ENCODE measurements around the gene NOS2.
"Not testable (repeated sequence)": the region's sequence is repeated elsewhere in the genome, so short reads cannot be mapped to it uniquely, and the experiment has no call there.

NOS2 gene

DNA sequence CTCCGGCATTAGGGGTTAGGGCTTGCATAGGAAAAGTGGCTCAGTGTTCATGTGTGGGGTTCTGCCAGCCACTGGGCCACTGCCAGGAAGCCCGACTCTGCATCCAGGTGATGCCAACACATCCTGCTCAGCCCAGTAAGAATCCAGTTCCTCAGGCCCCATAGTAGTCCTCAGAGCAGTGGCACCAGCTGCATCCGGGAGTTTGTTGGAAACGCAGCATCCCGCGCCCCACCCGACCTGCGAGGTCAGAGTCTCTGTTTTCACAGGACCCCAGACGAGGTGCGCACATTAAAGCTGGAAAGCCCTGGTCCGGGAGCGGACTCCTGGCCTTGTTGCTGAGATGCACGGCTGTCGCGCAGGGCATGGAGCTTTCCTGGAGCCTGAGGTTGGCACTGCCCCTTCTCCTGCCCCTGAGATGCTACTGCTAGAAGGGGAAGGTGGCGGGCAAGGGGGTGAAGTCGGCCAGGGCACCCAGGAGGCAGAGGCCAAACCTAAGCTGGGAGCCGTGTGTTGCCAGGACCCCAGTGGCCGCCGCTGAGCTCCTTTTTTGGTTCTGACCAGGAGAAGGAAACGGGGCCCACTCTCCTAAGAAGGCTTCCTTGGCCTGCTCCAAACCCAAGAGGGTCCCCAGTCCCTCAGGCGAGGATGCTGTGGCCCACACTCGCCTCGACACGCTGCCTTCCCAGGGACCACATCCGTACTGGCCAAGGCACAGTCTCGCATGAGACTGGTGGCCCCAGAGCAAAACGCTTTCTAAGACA lies 44.4 kb downstream of the NOS2 start:
- no peak overlapping the region for H3K4me3 ChIP-seq (ENCODE audit: low read length)
- no peaks in the 10 kb centered on the region for H3K4me1 ChIP-seq (ENCODE audit: control insufficient read depth, insufficient read depth, low read length)
- H3K36me3 ChIP-seq (ENCODE audit: control insufficient read depth, insufficient read depth, low read length), result no peaks in the 10 kb centered on the region
- no peak overlapping the region for H3K27ac ChIP-seq (ENCODE audit: low read depth, low read length)
- no peak overlapping the region for H3K9ac ChIP-seq (ENCODE audit: low read length)
- no peaks in the 10 kb centered on the region for H3K27me3 ChIP-seq (ENCODE audit: control insufficient read depth, insufficient read depth, low read length)

DNA sequence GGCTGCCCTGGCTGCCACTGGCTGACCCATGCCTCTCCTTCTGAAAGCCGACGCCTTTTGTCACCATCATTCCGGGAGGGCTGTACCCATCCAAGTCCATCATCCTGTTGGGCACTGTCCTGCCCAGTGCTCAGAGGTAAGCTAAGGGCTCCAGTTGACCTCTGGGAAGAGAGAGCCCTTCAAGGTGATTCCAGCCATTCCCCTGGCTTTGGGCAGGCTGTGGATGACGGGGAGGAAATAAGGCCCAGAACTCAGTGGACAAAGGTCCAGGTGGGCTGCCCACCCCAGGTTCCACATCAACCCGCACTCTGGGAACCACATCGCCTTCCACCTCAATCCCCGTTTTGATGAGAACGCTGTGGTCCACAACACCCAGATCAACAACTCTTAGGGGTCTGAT lies 45.8 kb downstream of the NOS2 start:
- no peak overlapping the region for H3K27ac ChIP-seq (ENCODE audit: low read depth, low read length)
- no peaks in the 10 kb centered on the region for H3K4me1 ChIP-seq (ENCODE audit: control insufficient read depth, insufficient read depth, low read length)
- H3K4me3 ChIP-seq (ENCODE audit: low read length), result no peak overlapping the region
- H3K27me3 ChIP-seq (ENCODE audit: control insufficient read depth, insufficient read depth, low read length), result no peaks in the 10 kb centered on the region
- H3K36me3 ChIP-seq (ENCODE audit: control insufficient read depth, insufficient read depth, low read length), result no peaks in the 10 kb centered on the region
- no peak overlapping the region for H3K9ac ChIP-seq (ENCODE audit: low read length)

DNA sequence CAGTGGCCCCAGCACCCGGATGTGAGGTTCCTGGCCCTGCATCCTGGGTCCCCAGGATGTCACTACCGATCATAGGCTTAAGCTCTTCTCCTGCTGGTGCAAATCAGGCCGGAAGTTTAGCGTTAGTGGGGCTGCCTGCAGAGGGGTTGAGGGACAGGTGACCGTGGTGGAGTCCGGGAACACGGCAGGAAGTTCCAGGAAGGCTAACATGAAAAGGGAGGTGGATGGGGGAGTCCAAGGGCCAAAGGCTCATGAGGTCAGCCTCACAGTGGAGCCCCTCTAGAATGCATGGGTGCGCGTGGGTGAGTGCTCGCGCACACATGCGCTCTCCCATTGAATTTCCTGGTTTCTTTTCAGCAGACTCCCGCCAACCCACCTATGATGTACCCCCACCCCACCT lies 46.6 kb downstream of the NOS2 start:
- not testable (repeated sequence) for H3K9ac ChIP-seq (ENCODE audit: low read length); H3K4me3 ChIP-seq (ENCODE audit: low read length); H3K4me1 ChIP-seq (ENCODE audit: control insufficient read depth, insufficient read depth, low read length); H3K27ac ChIP-seq (ENCODE audit: low read depth, low read length); H3K36me3 ChIP-seq (ENCODE audit: control insufficient read depth, insufficient read depth, low read length); H3K27me3 ChIP-seq (ENCODE audit: control insufficient read depth, insufficient read depth, low read length)

DNA sequence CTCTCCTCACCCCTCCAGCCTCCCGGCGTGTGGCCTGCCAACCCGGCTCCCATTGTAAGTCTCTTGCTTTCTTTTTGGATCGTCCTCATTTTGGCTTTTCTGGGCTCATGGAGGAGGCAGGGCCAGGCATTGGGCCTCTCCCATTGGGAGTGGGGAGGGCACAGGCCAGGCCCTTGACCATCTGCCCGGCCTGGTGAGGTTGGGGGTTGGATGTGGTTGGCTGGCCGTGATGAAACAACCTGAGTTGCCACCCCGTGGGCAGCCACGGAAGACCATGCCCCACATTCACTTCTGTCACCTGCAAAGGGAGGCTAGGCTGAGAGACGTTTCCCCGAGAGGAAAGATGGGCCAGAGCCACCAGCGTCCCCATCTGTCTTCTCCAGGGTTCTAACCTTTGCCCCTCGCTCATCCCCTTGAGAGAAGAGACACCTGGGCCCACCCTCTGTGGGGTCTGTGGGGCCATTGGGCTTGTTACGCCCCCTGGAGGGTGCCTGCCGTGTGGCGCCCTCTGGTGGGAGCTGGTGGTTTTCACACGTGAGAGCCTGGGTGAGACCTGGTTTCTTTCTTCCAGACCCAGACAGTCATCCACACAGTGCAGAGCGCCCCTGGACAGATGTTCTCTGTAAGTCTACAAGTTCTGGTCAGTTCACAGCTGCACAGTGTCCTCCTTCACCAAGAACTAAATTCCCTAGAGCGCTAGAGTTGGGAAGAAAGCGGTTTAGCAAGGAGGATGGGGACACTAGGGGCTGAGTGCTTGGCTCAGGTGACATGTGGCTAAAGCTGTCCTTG lies 47.3 kb downstream of the NOS2 start:
- not testable (repeated sequence) for H3K9ac ChIP-seq (ENCODE audit: low read length); H3K27me3 ChIP-seq (ENCODE audit: control insufficient read depth, insufficient read depth, low read length); H3K4me1 ChIP-seq (ENCODE audit: control insufficient read depth, insufficient read depth, low read length); H3K36me3 ChIP-seq (ENCODE audit: control insufficient read depth, insufficient read depth, low read length); H3K27ac ChIP-seq (ENCODE audit: low read depth, low read length); H3K4me3 ChIP-seq (ENCODE audit: low read length)

DNA sequence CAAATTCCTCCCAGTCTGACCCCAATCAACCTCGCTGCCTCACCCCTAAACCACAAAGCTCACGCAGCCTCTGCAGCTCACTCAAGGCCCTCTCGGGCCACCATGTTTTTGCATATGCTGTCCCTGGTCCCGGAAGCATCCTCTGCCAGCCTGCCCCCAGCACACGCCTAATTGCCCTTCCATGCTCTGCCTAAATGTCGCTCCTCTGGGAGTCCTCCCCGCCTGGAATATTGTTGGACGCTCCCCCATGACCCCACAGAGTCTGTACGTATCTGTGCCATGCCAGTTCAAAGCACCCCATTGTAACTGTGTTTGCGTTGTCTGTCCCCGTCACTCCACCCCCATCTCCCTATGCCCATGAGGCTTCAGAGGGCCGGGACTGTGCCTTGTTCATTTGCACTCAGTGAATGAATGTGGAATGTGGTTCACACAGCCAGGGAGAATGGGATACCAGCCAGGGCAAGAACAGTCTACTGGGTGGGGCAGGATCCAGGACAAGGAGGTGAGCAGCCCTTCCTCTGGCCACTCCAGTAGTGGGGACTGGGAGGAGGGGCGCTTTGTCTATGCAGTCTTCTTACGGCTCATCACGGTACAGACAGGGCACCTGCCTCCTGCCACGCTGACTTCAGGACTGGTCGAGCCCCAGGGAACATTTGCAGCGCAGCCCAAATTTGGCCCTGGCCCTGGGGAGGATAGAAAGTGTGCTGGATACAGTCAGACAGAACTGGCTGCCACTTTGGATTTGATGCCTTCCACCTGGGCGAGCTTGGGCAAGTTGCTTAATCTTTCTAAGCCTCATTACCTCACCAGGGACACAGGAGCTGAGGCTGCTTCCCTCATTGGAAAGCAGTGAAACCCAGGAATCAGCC lies 48.5 kb downstream of the NOS2 start:
- Histone ChIP-seq H3K36me3 (ENCODE audit: control insufficient read depth, insufficient read depth, low read length) (no peaks in the 10 kb centered on the region), H3K9ac (ENCODE audit: low read length) (no peak overlapping the region), H3K4me3 (ENCODE audit: low read length) (no peak overlapping the region), H3K27ac (ENCODE audit: low read depth, low read length) (no peak overlapping the region), H3K4me1 (ENCODE audit: control insufficient read depth, insufficient read depth, low read length) (no peaks in the 10 kb centered on the region), H3K27me3 (ENCODE audit: control insufficient read depth, insufficient read depth, low read length) (no peaks in the 10 kb centered on the region)

DNA sequence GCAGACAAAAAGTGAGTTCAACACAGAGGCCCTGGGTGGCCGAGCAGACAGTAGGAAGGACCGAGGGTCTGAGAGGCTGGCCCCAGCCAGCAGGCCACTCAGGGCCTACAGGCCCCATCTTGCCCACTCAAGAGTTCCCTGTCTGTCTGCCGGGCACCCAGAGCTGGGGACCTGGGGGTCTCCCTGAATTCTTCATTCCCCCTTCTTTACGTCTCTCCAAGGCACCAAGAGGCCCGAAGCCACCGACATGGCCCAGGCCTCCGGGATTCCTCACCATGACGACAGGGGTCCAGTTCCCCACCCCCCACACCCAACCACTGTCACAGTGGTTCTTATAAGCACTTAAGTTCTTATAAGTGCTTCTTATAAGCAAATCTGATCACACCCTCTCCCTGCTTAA lies 49.2 kb downstream of the NOS2 start:
- H3K4me1 ChIP-seq (ENCODE audit: control insufficient read depth, insufficient read depth, low read length), result no peaks in the 10 kb centered on the region
- no peaks in the 10 kb centered on the region for H3K27me3 ChIP-seq (ENCODE audit: control insufficient read depth, insufficient read depth, low read length)
- no peak overlapping the region for H3K27ac ChIP-seq (ENCODE audit: low read depth, low read length)
- H3K9ac ChIP-seq (ENCODE audit: low read length), result no peak overlapping the region
- H3K36me3 ChIP-seq (ENCODE audit: control insufficient read depth, insufficient read depth, low read length), result no peaks in the 10 kb centered on the region
- H3K4me3 ChIP-seq (ENCODE audit: low read length), result no peak overlapping the region

DNA sequence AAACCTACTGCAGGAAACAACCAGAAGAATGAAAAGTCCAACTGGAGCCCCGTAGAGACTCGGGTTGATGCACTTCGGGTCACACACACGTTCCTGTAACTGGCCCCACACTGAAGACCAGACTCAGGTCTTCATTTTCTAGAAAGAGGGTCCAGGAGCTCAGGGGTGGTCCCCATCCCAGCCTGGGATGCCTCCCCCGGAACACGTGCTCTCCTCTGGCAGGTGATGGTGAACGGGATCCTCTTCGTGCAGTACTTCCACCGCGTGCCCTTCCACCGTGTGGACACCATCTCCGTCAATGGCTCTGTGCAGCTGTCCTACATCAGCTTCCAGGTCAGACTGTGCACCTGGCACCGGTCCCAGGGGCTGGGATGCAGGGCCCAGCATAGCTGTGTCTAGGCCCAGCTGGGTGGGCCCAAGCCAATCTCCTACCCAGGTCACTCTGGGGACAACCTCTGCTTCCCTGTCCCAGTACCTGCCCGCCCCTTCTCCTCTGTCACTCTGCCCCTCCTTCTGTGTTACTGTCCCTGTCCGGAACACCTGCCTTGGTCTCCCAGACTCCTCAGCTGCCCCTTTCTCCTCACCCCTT lies 50.7 kb downstream of the NOS2 start:
- not testable (repeated sequence) for H3K4me1 ChIP-seq (ENCODE audit: control insufficient read depth, insufficient read depth, low read length); H3K27me3 ChIP-seq (ENCODE audit: control insufficient read depth, insufficient read depth, low read length); H3K4me3 ChIP-seq (ENCODE audit: low read length); H3K9ac ChIP-seq (ENCODE audit: low read length); H3K27ac ChIP-seq (ENCODE audit: low read depth, low read length); H3K36me3 ChIP-seq (ENCODE audit: control insufficient read depth, insufficient read depth, low read length)

DNA sequence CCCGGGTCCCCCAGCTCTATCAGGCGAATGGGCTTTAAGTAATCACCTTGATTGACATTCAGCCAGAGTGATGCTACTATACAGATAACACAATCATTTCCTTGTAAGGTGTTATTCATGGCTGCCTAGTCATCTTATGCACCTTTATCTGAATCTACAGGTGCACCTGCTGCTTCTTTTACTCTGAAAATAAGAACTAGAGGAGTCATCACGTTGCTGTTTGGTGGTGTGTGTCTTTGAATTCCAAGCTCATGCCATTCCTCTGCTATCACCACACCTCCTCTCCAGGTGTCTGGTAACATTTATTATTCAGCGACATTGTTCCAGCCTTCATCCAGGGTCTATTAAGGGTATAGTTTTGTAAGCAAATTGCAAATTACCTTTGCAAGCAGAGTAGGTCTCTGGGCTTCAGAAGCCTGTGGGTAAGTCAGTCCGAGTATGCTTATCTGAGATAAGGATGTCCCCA lies 51.9 kb downstream of the NOS2 start:
- Histone ChIP-seq H3K4me3 (ENCODE audit: low read length) (no peak overlapping the region), H3K9ac (ENCODE audit: low read length) (no peak overlapping the region), H3K27me3 (ENCODE audit: control insufficient read depth, insufficient read depth, low read length) (no peaks in the 10 kb centered on the region), H3K4me1 (ENCODE audit: control insufficient read depth, insufficient read depth, low read length) (no peaks in the 10 kb centered on the region), H3K36me3 (ENCODE audit: control insufficient read depth, insufficient read depth, low read length) (no peaks in the 10 kb centered on the region), H3K27ac (ENCODE audit: low read depth, low read length) (no peak overlapping the region)

DNA sequence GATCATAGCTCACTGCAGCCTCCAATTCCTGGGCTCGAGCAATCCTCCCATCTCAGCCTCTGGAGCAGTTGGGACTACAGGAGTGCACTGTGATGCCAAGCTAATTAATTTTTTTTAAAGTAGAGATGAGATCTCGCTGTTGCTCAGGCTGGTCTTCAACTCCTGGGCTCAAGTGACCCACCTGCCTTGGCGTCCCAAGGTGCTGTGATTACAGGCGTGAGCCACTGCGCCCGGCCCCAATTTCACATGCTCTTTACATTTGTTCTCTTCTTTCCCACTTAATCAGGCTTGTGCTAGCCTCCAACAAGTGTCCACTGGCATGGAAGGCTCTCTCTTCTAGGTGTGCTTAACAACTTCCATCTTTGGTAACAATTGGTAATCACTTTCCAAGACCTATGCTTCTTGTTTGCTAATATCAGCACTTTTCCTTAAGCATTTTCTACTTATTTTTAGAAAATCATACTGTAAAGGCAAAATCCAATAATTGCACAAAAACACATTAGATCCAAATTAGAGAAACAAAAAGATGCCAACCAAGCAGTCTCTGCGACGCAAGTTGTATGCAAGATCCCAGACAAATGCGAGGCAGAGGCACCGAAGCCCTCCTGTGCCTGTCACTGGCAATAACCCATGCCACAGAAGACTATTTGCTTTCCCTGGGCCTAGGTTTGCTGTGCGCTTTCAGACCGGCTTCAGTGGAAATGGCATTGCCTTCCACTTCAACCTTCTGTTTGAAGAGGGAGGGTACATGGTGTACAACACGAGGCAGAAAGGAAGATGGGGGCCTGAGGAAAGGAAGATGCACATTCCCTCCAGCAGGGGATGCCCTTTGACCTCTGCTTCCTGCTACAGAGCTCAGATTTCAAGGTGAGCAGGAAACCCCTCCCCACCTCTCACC lies 52.6 kb downstream of the NOS2 start:
- Histone ChIP-seq H3K4me3 (ENCODE audit: low read length) (no peak overlapping the region), H3K27ac (ENCODE audit: low read depth, low read length) (no peak overlapping the region), H3K36me3 (ENCODE audit: control insufficient read depth, insufficient read depth, low read length) (no peaks in the 10 kb centered on the region), H3K27me3 (ENCODE audit: control insufficient read depth, insufficient read depth, low read length) (no peaks in the 10 kb centered on the region), H3K9ac (ENCODE audit: low read length) (no peak overlapping the region), H3K4me1 (ENCODE audit: control insufficient read depth, insufficient read depth, low read length) (no peaks in the 10 kb centered on the region)

DNA sequence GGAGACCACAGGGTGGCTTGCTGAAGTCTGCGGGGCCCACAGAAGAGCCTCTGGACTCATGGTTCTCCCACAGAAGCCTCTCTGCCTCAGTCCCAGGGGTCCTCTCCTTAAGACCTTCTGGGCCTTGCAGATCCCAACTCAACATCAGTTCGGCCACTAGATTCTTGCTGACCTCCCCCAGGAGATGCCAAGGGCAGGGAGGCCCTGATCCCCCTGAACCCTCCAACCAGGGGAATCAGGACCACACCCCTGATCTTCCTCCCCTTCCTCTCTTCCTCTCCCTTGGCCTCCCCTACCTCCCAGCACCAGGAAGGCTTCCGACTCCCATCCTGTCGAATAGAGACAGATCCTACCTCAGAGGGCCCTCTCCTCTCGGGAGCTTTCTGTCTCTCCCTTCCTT lies 53.4 kb downstream of the NOS2 start:
- Histone ChIP-seq H3K27me3 (ENCODE audit: control insufficient read depth, insufficient read depth, low read length) (no peaks in the 10 kb centered on the region), H3K27ac (ENCODE audit: low read depth, low read length) (no peak overlapping the region), H3K36me3 (ENCODE audit: control insufficient read depth, insufficient read depth, low read length) (no peaks in the 10 kb centered on the region), H3K9ac (ENCODE audit: low read length) (no peak overlapping the region), H3K4me3 (ENCODE audit: low read length) (no peak overlapping the region), H3K4me1 (ENCODE audit: control insufficient read depth, insufficient read depth, low read length) (no peaks in the 10 kb centered on the region)

DNA sequence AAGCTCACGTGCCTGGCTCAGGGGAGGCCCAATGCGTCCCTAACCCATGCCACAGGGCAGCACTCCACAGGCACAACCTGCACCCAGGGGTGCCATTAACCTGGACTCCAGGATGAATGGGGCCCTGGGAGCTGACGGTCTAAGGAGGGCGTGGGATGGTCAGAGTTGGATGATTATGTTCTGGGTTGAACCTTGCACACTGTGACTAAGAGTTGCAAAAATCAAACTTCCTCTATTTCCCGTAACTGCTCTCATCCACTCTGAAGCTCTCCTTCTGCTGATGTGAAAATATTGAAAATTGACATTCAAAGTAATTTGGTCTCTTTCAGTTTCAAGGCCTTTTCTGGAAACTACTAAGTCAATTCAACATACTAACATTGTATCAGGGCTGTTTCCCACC lies 54.0 kb downstream of the NOS2 start:
- not testable (repeated sequence) for H3K4me3 ChIP-seq (ENCODE audit: low read length); H3K4me1 ChIP-seq (ENCODE audit: control insufficient read depth, insufficient read depth, low read length); H3K9ac ChIP-seq (ENCODE audit: low read length); H3K27ac ChIP-seq (ENCODE audit: low read depth, low read length); H3K27me3 ChIP-seq (ENCODE audit: control insufficient read depth, insufficient read depth, low read length); H3K36me3 ChIP-seq (ENCODE audit: control insufficient read depth, insufficient read depth, low read length)
